Activated T-cell treated with anti-CD3 and anti-CD28 coated beads, Interleukin-2, amount 50 U/mL, for 24 hours (primary cell): ENCODE measurements around the gene ATP6V0D1.

Experiments
- DNase-seq: peaks from one replicate; pipeline ENCODE4 v3.0.0-alpha.2; 2020
- H3K27ac Mint-ChIP-seq: 2 replicates; pipeline ENCODE4 v1.8.0; 2020; ENCODE audit warnings: mild to moderate bottlenecking, mixed read lengths
- H3K27me3 Mint-ChIP-seq: 2 replicates; pipeline ENCODE4 v1.8.0; 2020; ENCODE audit warnings: mixed read lengths
- H3K36me3 Mint-ChIP-seq: 2 replicates; pipeline ENCODE4 v1.8.0; 2020; ENCODE audit warnings: low read depth, mixed read lengths
- H3K4me1 Mint-ChIP-seq: 2 replicates; pipeline ENCODE4 v1.8.0; 2020; ENCODE audit warnings: low read depth, mixed read lengths
- H3K4me3 Mint-ChIP-seq: 2 replicates; pipeline ENCODE4 v1.8.0; 2020; ENCODE audit warnings: mild to moderate bottlenecking, moderate library complexity, mixed read lengths
- H3K9me3 Mint-ChIP-seq: 2 replicates; pipeline ENCODE4 v1.8.0; 2020; ENCODE audit warnings: mixed read lengths

ATP6V0D1 gene

DNA sequence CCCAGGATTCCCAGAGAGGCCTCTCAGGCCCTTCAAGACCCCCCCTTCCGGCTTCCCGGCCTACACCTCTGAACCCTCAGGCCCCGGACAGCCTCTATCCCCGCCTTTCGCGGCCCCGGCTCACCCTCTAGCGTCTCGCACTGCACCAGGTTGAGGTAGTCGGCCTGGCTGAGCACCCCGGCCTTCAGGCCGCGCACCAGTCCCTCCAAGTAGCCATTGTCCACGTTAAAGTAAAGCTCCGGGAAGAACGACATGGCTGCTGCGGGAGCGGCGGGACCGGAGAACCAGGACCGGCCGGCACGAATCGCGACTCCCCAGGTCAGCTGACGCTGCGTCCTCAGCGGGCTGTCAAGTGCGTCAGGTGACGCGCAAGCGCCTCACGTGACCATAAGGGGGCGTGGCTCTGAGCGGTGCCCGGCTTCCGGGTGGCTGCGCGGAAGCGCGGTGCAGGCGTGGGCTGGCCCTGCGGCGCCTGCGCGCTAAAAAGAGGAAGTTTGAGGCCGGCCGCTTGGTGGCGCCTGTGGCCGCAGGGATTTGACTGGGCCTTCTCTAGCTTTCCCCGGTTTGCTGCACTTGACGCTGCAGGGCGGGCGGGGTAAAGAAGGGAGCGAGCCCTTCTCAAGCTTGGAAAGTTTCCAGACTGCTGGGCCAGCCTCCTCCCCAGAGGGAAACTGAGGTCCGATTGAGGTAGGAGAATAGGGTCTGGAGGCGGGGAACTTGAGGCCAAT lies at the start of gene ATP6V0D1:
ATP6V0D1 (minus strand) TSS at position 325 of the 728 bp plus-strand sequence; CDS start at position 254, 71 bp downstream.
- H3K27me3 Mint-ChIP-seq, result no peaks in the 10 kb centered on the region
- H3K9me3 Mint-ChIP-seq, result no peaks in the 10 kb centered on the region
- H3K4me1 Mint-ChIP-seq, result peaks cover 47% of the 10 kb centered on the region
- peaks cover 54% of the 10 kb centered on the region for H3K36me3 Mint-ChIP-seq
- H3K27ac Mint-ChIP-seq, result peak within 1 kb of the TSS; percentile 99
- DNase-seq, result peak; percentile 99
- peak within 1 kb of the TSS; percentile 100 for H3K4me3 Mint-ChIP-seq

DNA sequence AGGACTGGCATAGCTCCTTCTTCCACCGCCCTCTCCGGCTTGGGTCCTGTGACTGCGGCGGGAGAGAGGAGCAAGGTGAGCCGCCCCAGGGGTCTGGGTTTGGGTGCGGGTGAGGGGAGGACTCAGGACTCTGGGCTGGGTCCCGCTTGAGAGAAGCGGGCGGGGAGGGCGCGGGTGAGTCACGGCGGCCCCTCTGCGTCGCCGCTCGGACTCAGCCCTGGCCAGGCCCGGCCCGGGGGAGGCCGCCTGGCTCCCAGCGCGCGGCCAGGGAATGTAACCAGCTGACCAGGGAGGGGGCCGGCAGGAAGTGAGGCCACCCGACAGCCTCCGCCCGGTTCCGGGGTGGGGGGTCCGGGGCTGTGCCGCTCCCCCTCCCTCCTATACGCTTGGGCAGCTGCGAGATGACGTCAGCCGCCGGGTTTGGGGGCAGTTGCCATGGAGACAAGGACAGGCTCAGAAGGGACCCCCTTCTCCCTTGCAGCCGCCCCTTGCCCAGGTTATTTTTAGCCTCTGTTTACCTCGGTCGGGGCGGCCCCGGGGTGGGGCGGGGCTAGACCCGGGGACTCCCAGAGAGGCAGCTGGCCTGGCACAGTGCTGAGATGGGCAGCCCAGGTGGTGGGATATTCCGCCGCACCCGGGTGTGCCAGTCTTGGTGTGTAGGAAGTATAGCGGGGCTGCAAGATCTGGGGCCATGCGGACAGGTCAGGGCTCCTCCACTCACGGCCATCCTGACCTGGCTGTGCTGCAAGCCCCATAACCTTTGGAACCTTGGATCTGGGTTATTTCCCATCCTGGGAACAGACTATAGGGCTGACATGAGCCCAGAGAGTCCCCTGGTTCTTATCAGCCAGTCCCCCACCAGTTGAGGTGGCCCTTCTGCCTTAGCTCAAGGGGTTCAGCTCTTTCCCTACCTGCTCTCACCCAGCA lies 49.3 kb upstream of the ATP6V0D1 start:
- Mint-ChIP-seq H3K27me3 (peaks cover 32% of the 10 kb centered on the region), H3K4me3 (peak overlapping the region; percentile 71), H3K4me1 (peaks cover 20% of the 10 kb centered on the region), H3K27ac (no peak overlapping the region), H3K36me3 (no peaks in the 10 kb centered on the region), H3K9me3 (no peaks in the 10 kb centered on the region)
- DNase-seq, result peak; percentile 40

DNA sequence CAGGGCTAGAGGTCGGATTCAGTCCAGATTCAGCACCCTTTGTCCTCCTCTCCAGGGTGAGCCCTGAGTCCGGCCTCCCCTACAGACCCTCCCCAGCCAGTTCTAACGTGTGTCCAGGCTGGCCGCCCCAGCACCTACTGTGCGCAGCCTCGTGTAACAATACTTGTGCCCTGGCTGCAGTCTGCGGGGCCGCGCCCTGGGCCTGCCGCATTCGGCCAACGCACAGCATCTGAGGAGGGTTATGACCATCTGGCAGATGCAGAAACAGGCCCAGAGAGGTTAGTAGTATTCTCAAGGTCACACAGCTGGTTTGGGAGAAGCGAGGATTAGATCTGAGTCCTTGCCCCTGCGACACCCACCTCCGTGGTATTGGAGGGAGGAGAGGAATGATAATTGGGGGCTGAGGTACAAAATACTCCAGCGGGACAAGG lies 48.6 kb upstream of the ATP6V0D1 start:
- Mint-ChIP-seq H3K4me3 (peak overlapping the region; percentile 71), H3K27ac (no peak overlapping the region), H3K36me3 (no peaks in the 10 kb centered on the region), H3K4me1 (peaks cover 20% of the 10 kb centered on the region), H3K27me3 (peaks cover 29% of the 10 kb centered on the region), H3K9me3 (no peaks in the 10 kb centered on the region)
- no peak for DNase-seq

DNA sequence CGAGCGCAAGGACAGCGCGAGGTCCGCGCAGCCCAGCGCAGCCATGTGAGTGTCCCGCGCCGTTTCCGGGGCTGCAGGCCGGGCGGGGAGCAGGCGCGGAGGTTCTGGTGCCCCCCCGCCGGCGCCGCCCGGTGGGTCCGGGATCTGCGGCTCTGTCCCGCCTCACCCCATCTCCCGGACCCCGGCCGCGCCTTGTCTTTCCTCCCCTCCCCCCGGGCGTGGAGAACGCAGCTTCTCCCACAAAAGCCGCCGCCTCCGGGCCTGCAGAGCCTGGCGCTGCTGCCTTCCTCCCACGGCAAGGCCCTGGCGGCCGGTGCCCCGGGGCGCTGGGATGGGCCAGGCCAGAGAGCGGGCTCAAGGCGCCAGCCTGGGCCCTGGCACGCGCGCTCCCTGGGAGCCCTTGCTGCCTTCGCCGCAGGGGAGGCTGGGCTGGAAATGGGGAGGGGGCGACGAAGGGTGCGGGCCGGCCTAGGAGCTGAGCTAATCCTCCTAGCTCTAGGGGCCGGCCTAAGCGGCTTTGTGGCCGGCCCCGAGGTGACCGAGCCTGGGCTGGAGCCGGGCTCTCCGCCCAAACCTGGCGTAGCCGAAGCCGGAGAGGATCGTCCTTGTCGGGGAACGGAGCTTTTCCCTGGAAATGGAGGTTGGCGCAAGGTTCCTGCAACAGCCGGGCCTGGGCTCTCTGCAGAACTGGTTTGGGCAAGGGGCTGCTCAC lies 48.1 kb upstream of the ATP6V0D1 start:
- H3K27me3 Mint-ChIP-seq, result peaks cover 29% of the 10 kb centered on the region
- peak overlapping the region; percentile 71 for H3K4me3 Mint-ChIP-seq
- peak; percentile 65 for DNase-seq
- H3K36me3 Mint-ChIP-seq, result no peaks in the 10 kb centered on the region
- peaks cover 20% of the 10 kb centered on the region for H3K4me1 Mint-ChIP-seq
- no peak overlapping the region for H3K27ac Mint-ChIP-seq
- H3K9me3 Mint-ChIP-seq, result no peaks in the 10 kb centered on the region

DNA sequence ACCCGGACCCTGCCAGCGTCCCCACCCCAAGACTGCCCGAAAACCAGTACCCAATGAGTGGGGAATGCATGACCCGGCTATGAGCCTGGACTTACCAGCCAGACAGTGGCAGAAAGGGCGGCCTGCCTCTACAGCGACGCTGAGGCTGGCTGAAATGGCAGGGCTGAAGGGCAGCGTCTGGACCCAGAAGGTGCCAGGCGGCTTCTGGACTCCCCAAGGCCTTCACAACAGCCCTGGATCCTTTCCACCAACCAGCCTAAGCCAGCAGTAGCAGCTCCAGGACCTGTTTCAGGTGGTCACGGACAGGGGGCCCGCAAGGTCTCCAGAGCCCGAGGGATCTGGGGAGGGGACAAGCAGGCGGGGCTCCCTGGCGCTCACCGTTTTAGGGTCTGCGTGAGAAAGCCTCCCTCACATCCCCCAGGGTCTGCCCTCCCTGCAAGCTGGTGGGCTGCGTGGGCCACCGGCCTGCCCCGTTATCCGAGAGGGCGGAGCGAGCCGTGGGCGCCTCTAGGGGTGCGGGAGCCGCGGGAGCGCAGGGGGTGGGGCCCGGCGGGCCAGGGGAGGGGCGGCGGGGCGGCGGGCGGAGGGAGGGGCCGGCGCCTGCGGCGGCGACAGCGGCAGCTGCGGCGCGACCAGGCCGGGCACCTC lies 47.4 kb upstream of the ATP6V0D1 start, which contains the start of gene RIPOR1:
RIPOR1 (plus strand) TSS at position 608 of the 648 bp plus-strand sequence. CDS start 9,618 bp downstream, outside the sequence.
- Mint-ChIP-seq H3K36me3 (no peaks in the 10 kb centered on the region), H3K4me3 (peak within 1 kb of the TSS; percentile 71), H3K27ac (no peak within 1 kb of the TSS), H3K4me1 (peaks cover 20% of the 10 kb centered on the region), H3K9me3 (no peaks in the 10 kb centered on the region), H3K27me3 (peaks cover 27% of the 10 kb centered on the region)
- no peak for DNase-seq

DNA sequence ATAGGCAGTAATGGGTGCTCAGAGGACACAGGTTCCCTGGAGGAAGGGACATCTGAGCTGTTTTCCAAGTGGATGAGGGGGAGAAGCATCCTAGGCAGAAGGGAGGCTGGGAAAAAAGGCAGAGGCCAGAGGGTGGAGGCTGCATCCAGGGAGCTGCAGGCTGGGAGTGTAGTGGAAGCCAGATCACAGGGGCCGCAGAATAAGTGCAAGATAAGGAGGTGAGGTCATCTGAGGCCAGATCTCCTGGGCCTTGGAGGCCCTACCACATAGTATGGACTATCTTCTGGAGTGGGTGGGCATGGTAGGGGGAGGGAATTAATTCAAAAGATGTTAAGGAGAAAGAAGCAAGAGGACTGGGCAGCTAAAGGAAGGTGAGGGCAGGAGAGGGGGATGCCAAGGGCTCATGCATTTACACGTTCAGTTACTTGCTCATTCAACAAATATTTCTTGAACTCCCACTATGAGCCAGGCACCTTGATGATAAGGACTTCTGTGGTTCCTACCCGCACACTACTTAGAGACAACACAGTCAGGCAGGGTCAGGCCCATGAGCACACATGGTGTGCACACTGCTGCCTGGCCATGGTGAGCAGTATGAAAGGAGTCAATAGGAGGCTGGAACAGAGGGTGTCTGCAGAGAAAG lies 45.3 kb upstream of the ATP6V0D1 start:
- no peaks in the 10 kb centered on the region for H3K9me3 Mint-ChIP-seq
- H3K27me3 Mint-ChIP-seq, result peaks cover 17% of the 10 kb centered on the region
- no peaks in the 10 kb centered on the region for H3K36me3 Mint-ChIP-seq
- H3K4me1 Mint-ChIP-seq, result peaks cover 26% of the 10 kb centered on the region
- no peak overlapping the region for H3K27ac Mint-ChIP-seq
- DNase-seq, result no peak
- H3K4me3 Mint-ChIP-seq, result no peak overlapping the region

DNA sequence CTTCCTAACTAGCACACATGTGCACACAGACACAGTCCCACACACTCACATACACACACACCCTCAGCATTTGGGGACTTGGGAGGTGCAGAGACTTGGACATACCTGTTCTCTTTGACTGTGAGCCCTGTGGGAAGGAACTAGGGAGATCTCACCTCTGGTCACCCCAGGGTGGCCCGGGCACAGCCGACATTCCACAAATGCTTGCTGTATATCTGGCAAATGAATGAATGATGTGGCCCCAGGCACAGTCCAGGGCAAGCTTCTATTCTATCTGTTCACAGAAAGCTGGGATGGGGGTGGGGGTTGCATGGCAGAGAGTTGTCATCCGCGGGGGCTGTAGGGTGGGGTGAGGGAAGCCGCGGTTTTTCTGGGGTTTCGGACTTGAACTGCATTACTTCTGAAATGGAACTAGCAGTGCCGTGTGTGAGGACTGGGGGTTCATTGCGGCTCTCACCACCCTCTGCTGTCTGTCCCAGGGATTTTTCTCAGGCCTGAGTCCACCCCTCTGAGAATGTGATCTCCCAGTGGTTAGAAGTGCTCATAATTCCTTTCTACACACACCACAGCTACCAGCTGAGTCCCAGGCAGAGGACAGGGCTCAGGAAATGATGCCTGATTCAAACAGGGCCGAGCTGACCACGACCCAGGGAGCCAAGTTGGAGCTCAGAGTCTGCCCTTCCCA lies 44.4 kb upstream of the ATP6V0D1 start:
- H3K27me3 Mint-ChIP-seq, result peaks cover 8% of the 10 kb centered on the region
- no peak for DNase-seq
- no peak overlapping the region for H3K4me3 Mint-ChIP-seq
- H3K9me3 Mint-ChIP-seq, result no peaks in the 10 kb centered on the region
- H3K36me3 Mint-ChIP-seq, result no peaks in the 10 kb centered on the region
- H3K4me1 Mint-ChIP-seq, result peaks cover 22% of the 10 kb centered on the region
- H3K27ac Mint-ChIP-seq, result no peak overlapping the region

DNA sequence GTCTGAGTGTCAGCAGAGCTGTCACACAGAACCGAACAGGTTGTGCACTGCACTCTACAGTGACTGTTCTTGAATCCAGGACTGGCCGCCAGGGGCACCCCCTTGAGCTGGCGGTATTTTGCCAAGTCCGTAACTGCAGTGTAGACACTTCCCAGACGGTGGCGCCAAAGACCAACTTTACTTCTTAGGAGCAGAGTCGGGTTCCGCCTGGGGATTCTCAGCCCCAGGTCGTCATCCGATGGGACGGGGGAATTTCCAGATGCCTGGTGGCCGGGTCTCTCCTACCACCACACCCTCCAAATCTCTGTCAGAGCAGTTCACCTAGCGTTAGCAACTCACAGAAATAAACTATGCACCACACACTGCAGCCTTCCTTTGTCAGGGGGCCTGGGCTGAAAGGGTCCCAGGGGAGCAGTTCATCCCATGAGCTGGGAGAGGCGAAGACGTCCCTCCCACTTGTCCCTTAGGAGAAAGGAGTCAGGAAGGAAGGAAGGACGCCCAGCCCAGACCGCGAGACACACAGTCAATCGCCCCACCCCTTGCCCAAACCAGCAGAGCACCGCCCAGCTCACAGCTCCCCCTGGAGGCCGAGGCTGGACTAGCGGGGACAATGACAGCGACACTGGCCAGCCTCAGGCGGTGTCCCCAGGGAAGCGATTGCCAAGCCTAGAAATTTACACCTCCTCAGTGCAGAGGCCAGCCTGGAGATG lies 40.3 kb upstream of the ATP6V0D1 start:
- peak overlapping the region; percentile 87 for H3K4me3 Mint-ChIP-seq
- H3K27me3 Mint-ChIP-seq, result no peaks in the 10 kb centered on the region
- DNase-seq, result peak; percentile 99
- no peaks in the 10 kb centered on the region for H3K9me3 Mint-ChIP-seq
- H3K27ac Mint-ChIP-seq, result peak overlapping the region; percentile 99
- peaks cover 17% of the 10 kb centered on the region for H3K4me1 Mint-ChIP-seq
- H3K36me3 Mint-ChIP-seq, result no peaks in the 10 kb centered on the region

DNA sequence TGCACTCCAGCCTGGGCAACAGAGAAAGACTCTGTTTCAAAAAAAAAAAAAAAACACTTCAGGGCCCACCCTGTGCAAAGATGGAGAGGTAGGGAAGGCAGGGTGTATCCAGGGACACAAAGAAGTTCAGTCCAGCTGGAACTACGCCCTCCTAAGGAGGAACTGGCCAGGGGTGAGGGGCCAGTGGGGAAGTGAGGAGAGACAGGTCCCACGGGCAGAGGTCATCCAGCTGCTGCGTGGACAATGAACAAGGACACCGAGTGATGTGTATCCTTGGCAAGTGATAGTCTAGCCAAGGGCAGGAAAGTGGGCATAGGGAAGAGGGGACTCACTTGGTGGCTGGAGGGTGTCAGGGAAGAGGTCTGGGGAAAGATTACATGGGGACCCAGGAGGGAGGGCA lies 38.3 kb upstream of the ATP6V0D1 start:
- H3K4me1 Mint-ChIP-seq, result peaks cover 22% of the 10 kb centered on the region
- H3K9me3 Mint-ChIP-seq, result no peaks in the 10 kb centered on the region
- no peak for DNase-seq
- H3K27me3 Mint-ChIP-seq, result no peaks in the 10 kb centered on the region
- H3K36me3 Mint-ChIP-seq, result no peaks in the 10 kb centered on the region
- no peak overlapping the region for H3K4me3 Mint-ChIP-seq
- no peak overlapping the region for H3K27ac Mint-ChIP-seq

DNA sequence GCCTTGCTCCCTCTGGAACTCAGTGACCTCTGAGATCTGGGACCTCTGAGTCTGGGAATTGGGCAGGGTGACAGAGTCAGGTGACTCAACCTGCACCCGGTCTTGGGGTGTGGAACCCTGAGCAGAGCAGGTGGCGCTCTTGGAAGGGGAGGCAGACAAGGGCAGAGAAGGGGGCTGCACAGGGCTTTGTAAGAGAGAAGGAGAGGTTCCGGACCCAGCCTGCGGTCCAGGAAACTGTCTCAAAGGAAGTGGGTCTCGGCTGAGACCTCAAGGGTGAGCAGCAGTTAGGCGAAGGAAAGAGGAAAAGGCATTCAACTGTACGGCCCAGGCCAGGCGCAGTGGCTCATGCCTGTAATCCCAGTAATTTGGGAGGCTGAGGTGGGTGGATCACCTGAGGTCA lies 37.7 kb upstream of the ATP6V0D1 start:
- H3K36me3 Mint-ChIP-seq, result no peaks in the 10 kb centered on the region

DNA sequence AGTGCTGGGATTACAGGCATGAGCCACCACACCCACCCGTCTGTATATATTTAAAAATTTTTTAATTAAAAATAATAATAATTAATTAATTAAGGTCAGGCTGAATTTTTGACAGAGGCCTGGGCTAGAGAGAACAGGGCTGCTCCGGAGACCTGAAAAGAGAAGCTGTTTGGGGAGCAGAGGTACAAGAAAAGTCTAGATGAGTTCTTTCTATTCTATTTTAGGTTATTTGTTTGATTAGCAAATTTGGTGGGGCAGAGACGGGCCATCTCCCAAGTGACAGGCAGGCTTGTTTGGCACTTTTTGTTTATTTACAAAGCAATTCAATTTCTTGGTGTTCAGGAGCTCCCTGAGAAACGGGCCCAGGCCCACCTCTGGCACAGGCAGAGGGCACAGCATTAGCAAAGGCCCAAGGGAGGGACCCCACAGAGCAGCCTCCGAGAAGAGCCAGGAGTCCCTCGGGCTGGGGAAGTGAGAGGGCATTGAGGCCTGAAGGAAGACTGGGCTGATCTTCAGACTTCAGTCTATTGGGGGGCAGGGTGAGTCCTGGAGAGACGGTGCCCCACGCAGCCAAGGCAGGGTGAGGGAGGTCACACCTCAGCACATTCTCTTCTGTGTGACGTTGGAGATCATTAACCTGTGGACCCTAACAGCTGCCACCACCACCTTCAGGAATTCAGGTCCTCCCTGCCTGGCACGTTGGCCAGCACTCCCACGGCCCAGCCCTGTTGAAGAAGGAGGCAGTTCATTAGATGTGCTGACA lies 36.9 kb upstream of the ATP6V0D1 start:
- DNase-seq, result no peak
- no peaks in the 10 kb centered on the region for H3K27me3 Mint-ChIP-seq
- H3K36me3 Mint-ChIP-seq, result no peaks in the 10 kb centered on the region
- no peaks in the 10 kb centered on the region for H3K9me3 Mint-ChIP-seq
- peaks cover 23% of the 10 kb centered on the region for H3K4me1 Mint-ChIP-seq
- no peak overlapping the region for H3K27ac Mint-ChIP-seq
- no peak overlapping the region for H3K4me3 Mint-ChIP-seq

More for the DNA sequence above, 37.7 kb upstream of the ATP6V0D1 start:
- Mint-ChIP-seq H3K9me3 (no peaks in the 10 kb centered on the region), H3K4me3 (no peak overlapping the region), H3K27ac (peak overlapping the region; percentile 22), H3K27me3 (no peaks in the 10 kb centered on the region), H3K4me1 (peaks cover 23% of the 10 kb centered on the region)
- no peak for DNase-seq

DNA sequence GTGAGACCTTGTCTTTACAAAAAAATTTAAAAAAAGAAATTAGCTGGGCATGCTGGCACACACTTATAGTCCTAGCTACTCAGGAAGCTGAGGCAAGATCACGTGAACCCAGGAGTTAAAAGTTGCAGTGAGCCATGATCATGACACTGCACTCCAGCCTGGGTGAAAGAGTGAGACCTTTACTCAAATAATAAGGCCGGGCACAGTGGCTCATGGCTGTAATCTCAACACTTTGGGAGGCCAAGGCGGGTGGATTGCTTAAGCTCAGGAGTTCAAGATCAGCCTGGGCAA lies 36.1 kb upstream of the ATP6V0D1 start:
- H3K4me1 Mint-ChIP-seq, result peaks cover 21% of the 10 kb centered on the region
- no peak overlapping the region for H3K4me3 Mint-ChIP-seq
- H3K9me3 Mint-ChIP-seq, result no peaks in the 10 kb centered on the region
- no peaks in the 10 kb centered on the region for H3K36me3 Mint-ChIP-seq
- H3K27me3 Mint-ChIP-seq, result no peaks in the 10 kb centered on the region
- H3K27ac Mint-ChIP-seq, result no peak overlapping the region
- DNase-seq, result no peak
